Liver (tissue), 9 donors: ENCODE measurements around the gene SPACDR. TPM values are rescaled to one million over a fixed set of nuclear protein-coding genes. Genes with fewer than 3 reads are reported as not detected.
A peak's percentile ranks its signal among the peaks of the same experiment; 100 is the strongest.

Experiments used
- DNase-seq: peaks from one replicate; pipeline ENCODE4 v3.0.0-alpha.2; 2017; ENCODE audit warnings: low spot score
- H3K27ac ChIP-seq, 2 donors: one replicate each; pipeline ENCODE4 v1.7.0; 2013; ENCODE audit warnings: inconsistent platforms in 2 of 2, low read length in 2 of 2, control low read depth in 1 of 2, low read depth in 1 of 2, mild to moderate bottlenecking in 1 of 2
- H3K27me3 ChIP-seq, 4 donors: one replicate each; pipeline versions ENCODE4 v1.6.1 to v1.7.0; 2013; ENCODE audit warnings: low read length in 3 of 4, inconsistent platforms in 1 of 4, mild to moderate bottlenecking in 1 of 4, moderate library complexity in 1 of 4; ENCODE audit not compliant: control insufficient read depth in 4 of 4, insufficient read depth in 4 of 4
- H3K36me3 ChIP-seq, 4 donors: one replicate each; pipeline versions ENCODE4 v1.6.1 to v1.7.0; 2013; ENCODE audit warnings: low read length in 3 of 4, mild to moderate bottlenecking in 3 of 4, low read depth in 1 of 4, moderate library complexity in 1 of 4; ENCODE audit not compliant: control insufficient read depth in 4 of 4, insufficient read depth in 3 of 4
- H3K4me1 ChIP-seq, 4 donors: one replicate each; pipeline versions ENCODE4 v1.6.1 to v1.7.0; 2013; ENCODE audit warnings: low read length in 3 of 4, mild to moderate bottlenecking in 3 of 4, moderate library complexity in 1 of 4; ENCODE audit not compliant: control insufficient read depth in 4 of 4, insufficient read depth in 4 of 4
- H3K4me3 ChIP-seq, 3 donors: one replicate each; pipeline versions ENCODE4 v1.6.1 to v1.7.0; 2013; ENCODE audit warnings: low read length in 3 of 3, control low read depth in 1 of 3, low read depth in 1 of 3, mild to moderate bottlenecking in 1 of 3
- H3K9ac ChIP-seq, 2 donors: one replicate each; pipeline ENCODE4 v1.7.0; 2013; ENCODE audit warnings: low read length in 2 of 2, mild to moderate bottlenecking in 2 of 2, moderate library complexity in 2 of 2, control low read depth in 1 of 2, low read depth in 1 of 2
- H3K9me3 ChIP-seq, 4 donors: one replicate each; pipeline versions ENCODE4 v1.6.1 to v1.7.0; 2013; ENCODE audit warnings: low read length in 3 of 4; ENCODE audit not compliant: control insufficient read depth in 4 of 4
- EGR1 ChIP-seq, 2 donors: IDR thresholded peaks; 2 replicates each; pipeline ENCODE4 v1.6.1; 2016 to 2018; ENCODE audit warnings: antibody characterized with exemption in 2 of 2, low read depth in 2 of 2
- FOXA2 ChIP-seq: IDR thresholded peaks from 2 replicates; pipeline ENCODE4 v1.6.1; 2016; ENCODE audit warnings: antibody characterized with exemption
- GABPA ChIP-seq, 2 donors: IDR thresholded peaks in 1 of 2; conservative IDR thresholded peaks in 1 of 2; 2 replicates each; pipeline ENCODE4 v1.6.1; 2016; ENCODE audit warnings: antibody characterized with exemption in 2 of 2, mild to moderate bottlenecking in 1 of 2, moderate library complexity in 1 of 2
- HNF4A ChIP-seq, 2 donors: conservative IDR thresholded peaks; 2 replicates each; pipeline ENCODE4 v1.6.1; 2016; ENCODE audit warnings: antibody characterized with exemption in 2 of 2, mild to moderate bottlenecking in 2 of 2
- HNF4G ChIP-seq: IDR thresholded peaks from 2 replicates; pipeline ENCODE4 v1.6.1; 2016; ENCODE audit warnings: antibody characterized with exemption
- JUND ChIP-seq, 2 donors: IDR thresholded peaks; 2 replicates each; pipeline ENCODE4 v1.6.1; 2016; ENCODE audit warnings: antibody characterized with exemption in 2 of 2
- NR2F2 ChIP-seq: IDR thresholded peaks from 2 replicates; pipeline ENCODE4 v1.6.1; 2016; ENCODE audit warnings: antibody characterized with exemption
- RAD21 ChIP-seq, 2 donors: IDR thresholded peaks; 2 replicates each; pipeline ENCODE4 v1.6.1; 2016; ENCODE audit warnings: antibody characterized with exemption in 2 of 2, mild to moderate bottlenecking in 2 of 2
- SP1 ChIP-seq: IDR thresholded peaks from 2 replicates; pipeline ENCODE4 v1.6.1; 2018; ENCODE audit warnings: antibody characterized with exemption, mild to moderate bottlenecking
- TAF1 ChIP-seq: conservative IDR thresholded peaks from 2 replicates; pipeline ENCODE4 v1.6.1; 2016; ENCODE audit warnings: antibody characterized with exemption, mild to moderate bottlenecking
- YY1 ChIP-seq: IDR thresholded peaks from 2 replicates; pipeline ENCODE4 v1.6.1; 2016; ENCODE audit warnings: antibody characterized with exemption, mild to moderate bottlenecking
- whole genome bisulfite sequencing: extraction: QIAGEN DNeasy Blood & Tissue Kit; methylation state at CpG from one replicate; pipeline ENCODE4 v1.1.7; 2013; 5-methylcytosine and 5-hydroxymethylcytosine counted together
- polyA plus RNA-seq, 2 donors: library from polyadenylated mRNA; stranded (reverse) in 1 of 2; unstranded in 1 of 2; fragments of 200-250 nt in 1 of 2; fragments of >200 nt in 1 of 2; fragmentation: Nextera tagmentation in 1 of 2; extraction: Ambion mirVana in 1 of 2; gene quantifications; one replicate each; pipeline versions ENCODE4 v1.2.1 to v1.2.3, GENCODE V29; 2013 to 2015
- total RNA-seq, 2 donors: library from RNA; depleted of rRNA; stranded (reverse); fragments of >200 nt; gene quantifications; one replicate each; pipeline ENCODE4 v1.2.3, GENCODE V29; 2014
- TF ChIP-seq, protein P1 (sequence below): IDR thresholded peaks from 2 replicates; pipeline ENCODE4 v1.6.1; 2016; ENCODE audit warnings: antibody characterized with exemption
- TF ChIP-seq, protein P2 (sequence below): IDR thresholded peaks from 2 replicates; pipeline ENCODE4 v1.6.1; 2016; ENCODE audit warnings: antibody characterized with exemption
- TF ChIP-seq, protein P3 (sequence below): IDR thresholded peaks from 2 replicates; pipeline ENCODE4 v1.6.1; 2016; ENCODE audit warnings: antibody characterized with exemption
- donor health status: healthy.
- donor health status: healthy.
- donor health status: healthy.
- donor health status: healthy.
- donor health status: healthy.

Gene SPACDR
- total and polyA plus RNA-seq, 4 donors: 0.06 to 0.33 (median 0.17) TPM; not detected in 1

DNA sequence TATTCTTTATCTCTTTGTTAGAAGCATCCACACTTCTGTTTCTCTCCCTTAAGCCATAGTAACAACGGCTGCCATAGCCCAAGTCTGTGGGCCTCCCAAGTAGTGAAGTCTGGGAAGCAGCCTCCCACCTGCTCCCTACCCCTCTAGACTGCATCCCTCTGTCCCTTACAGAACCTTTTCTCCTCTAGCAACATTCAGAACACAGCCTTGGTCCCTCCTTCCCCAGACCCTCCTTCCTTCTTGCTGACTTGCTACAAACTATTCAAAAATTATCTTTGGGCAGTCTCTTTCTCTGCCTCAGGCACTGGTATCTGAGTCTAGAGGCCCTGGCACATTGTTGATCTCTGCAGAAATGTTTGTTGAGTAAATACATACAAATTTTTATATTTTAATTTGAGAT lies 17.4 kb upstream of the SPACDR start:
- Histone ChIP-seq H3K9ac (no peak overlapping the region), H3K36me3 (no peaks in the 10 kb centered on the region), H3K4me3 (no peak overlapping the region), H3K9me3 (no peaks in the 10 kb centered on the region), H3K4me1 (peaks cover 1 to 30% (median 13%) of the 10 kb centered on the region in 4 donors), H3K27me3 (no peaks in the 10 kb centered on the region), H3K27ac (no peak overlapping the region)
- TF ChIP-seq, protein P1, sequence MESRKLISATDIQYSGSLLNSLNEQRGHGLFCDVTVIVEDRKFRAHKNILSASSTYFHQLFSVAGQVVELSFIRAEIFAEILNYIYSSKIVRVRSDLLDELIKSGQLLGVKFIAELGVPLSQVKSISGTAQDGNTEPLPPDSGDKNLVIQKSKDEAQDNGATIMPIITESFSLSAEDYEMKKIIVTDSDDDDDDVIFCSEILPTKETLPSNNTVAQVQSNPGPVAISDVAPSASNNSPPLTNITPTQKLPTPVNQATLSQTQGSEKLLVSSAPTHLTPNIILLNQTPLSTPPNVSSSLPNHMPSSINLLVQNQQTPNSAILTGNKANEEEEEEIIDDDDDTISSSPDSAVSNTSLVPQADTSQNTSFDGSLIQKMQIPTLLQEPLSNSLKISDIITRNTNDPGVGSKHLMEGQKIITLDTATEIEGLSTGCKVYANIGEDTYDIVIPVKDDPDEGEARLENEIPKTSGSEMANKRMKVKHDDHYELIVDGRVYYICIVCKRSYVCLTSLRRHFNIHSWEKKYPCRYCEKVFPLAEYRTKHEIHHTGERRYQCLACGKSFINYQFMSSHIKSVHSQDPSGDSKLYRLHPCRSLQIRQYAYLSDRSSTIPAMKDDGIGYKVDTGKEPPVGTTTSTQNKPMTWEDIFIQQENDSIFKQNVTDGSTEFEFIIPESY: no peak
- TF ChIP-seq NR2F2: no peak
- no peak for TF ChIP-seq YY1
- no peak for TF ChIP-seq TAF1
- TF ChIP-seq, protein P2, sequence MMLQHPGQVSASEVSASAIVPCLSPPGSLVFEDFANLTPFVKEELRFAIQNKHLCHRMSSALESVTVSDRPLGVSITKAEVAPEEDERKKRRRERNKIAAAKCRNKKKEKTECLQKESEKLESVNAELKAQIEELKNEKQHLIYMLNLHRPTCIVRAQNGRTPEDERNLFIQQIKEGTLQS: no peak
- TF ChIP-seq HNF4G: no peak
- TF ChIP-seq JUND (IDR thresholded peaks at IDR 0.05): no peak
- DNase-seq: no peak
- WGBS: 93% methylated on average over 1 of the region's 1 CpG

DNA sequence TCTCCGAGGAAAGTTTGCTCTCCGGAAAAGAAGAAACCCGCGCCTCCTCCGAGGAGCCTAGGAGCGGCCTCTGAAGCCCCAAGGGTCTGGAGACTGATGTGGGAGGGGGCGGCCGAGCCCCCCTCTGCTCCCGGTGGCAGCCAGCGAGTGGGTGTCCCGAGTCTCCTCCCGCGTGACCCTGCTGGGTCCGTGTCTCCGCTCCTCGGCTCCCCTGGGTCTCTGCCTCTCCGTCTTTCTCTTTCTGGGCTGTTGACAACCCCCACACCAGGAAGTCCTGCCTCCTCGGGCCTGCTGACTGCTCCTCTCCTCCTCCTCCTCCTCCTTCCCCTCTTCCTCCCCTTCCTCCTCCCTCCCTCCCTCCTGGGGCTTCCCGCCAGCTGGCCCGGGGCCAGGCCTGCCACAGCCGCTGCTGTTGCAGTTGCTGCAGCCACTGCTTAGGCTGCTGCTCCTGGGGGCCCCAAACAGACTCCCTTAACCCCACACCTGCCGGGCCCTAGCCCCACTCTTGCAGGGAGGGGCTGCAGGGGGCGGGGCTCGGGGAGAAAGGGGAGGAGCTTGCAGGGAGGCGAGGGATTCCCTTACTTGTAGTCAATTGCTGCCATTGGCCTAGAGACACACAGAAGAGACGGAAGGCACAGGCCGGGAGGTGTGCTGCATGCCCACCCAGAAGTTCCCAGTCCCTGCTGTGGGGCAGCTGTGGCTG lies 15.0 kb upstream of the SPACDR start, which contains the start of gene TSC22D4:
Gene TSC22D4 (minus strand): TSS at position 257 of the 703 bp plus-strand sequence. CDS start 1,176 bp downstream, outside the sequence.
- Histone ChIP-seq H3K36me3 (peaks cover 0 to 5% (median 2%) of the 10 kb centered on the region in 4 donors), H3K4me1 (peaks cover 0 to 31% (median 15%) of the 10 kb centered on the region in 4 donors), H3K9me3 (no peaks in the 10 kb centered on the region), H3K27me3 (no peaks in the 10 kb centered on the region), H3K27ac (peak within 1 kb of the TSS; percentile 84 to 90), H3K9ac (peak within 1 kb of the TSS; percentile 76 to 90), H3K4me3 (peak within 1 kb of the TSS; percentile 76 to 96 (median 86))
- DNase-seq: peak; percentile 97
- TF ChIP-seq NR2F2 (peak; percentile 38), EGR1 (IDR thresholded peaks at IDR 0.05; ENCODE audit: low read depth in 2 of 2) (peak in 1 of 2 donors; percentile 48), SP1 (peak; percentile 59), TAF1 (no peak), GABPA (IDR thresholded peaks at IDR 0.05 in 1 of 2, conservative IDR thresholded peaks at IDR 0.05 in 1 of 2) (peak in 1 of 2 donors; percentile 70), HNF4A (conservative IDR thresholded peaks at IDR 0.05) (no peak), RAD21 (IDR thresholded peaks at IDR 0.05) (peak; percentile 20 to 54), FOXA2 (no peak)
- TF ChIP-seq, protein P1: no peak
- TF ChIP-seq, protein P2: no peak
- TF ChIP-seq, protein P3, sequence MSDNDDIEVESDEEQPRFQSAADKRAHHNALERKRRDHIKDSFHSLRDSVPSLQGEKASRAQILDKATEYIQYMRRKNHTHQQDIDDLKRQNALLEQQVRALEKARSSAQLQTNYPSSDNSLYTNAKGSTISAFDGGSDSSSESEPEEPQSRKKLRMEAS: peak; percentile 69
- 1% methylated on average over 27 of the region's 27 CpGs for WGBS
